ENCODE results near the gene TTC7B.

TTC7B gene

DNA sequence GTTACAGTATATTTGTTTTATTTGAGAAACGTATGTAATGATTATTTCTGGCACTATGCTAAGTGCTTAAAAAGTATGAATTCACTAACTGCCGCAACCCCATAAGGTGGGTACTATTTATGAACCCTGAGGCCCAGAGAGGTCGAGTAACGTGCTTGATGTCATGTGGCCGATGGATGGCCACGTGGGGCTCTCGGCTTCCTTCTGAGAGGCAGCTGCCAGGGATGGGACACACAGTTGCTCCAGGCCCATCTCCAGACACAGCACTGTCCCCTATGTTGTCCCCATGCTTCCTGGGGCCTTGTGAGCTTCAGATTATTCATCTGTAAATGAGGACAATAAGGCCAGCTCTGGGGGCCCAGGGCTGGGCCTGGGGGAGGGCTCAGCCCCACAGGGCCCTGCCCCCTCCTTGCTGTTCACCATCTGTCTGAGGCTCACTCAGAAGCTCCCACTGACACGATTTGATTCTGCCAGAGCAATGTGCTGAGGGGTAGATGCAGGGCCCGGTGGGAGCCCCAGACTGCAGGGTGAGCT, 304.4 kb downstream of the TTC7B start:
- Histone ChIP-seq H3K9ac (ENCODE audit: low read length) (no peak overlapping the region), H3K27ac (ENCODE audit: low read depth, low read length) (no peak overlapping the region), H3K4me3 (ENCODE audit: low read depth in 1 of 2, low read length in 2 of 2) (no peak overlapping the region), H3K9me3 (ENCODE audit: low read length) (no peaks in the 10 kb centered on the region), H3K36me3 (ENCODE audit: insufficient read depth, low read length) (no peaks in the 10 kb centered on the region), H3K4me1 (ENCODE audit: insufficient read depth, low read length) (peaks cover 34% of the 10 kb centered on the region), H3K27me3 (ENCODE audit: control insufficient read depth in 1 of 2, insufficient read depth in 2 of 2, low read length in 2 of 2) (no peaks in the 10 kb centered on the region)

GRCh38 chr14:90511252-90511651, 305.0 kb downstream of the TTC7B start:
- H3K36me3 ChIP-seq (ENCODE audit: insufficient read depth, low read length): no peaks in the 10 kb centered on the region
- no peak overlapping the region for H3K9ac ChIP-seq (ENCODE audit: low read length)
- H3K27ac ChIP-seq (ENCODE audit: low read depth, low read length): no peak overlapping the region
- no peaks in the 10 kb centered on the region for H3K27me3 ChIP-seq (ENCODE audit: control insufficient read depth in 1 of 2, insufficient read depth in 2 of 2, low read length in 2 of 2)
- H3K4me3 ChIP-seq (ENCODE audit: low read depth in 1 of 2, low read length in 2 of 2): no peak overlapping the region
- H3K4me1 ChIP-seq (ENCODE audit: insufficient read depth, low read length): peaks cover 34% of the 10 kb centered on the region
- no peaks in the 10 kb centered on the region for H3K9me3 ChIP-seq (ENCODE audit: low read length)

GRCh38 chr14:90510159-90510558, 306.1 kb downstream of the TTC7B start:
- H3K27ac ChIP-seq (ENCODE audit: low read depth, low read length): no peak overlapping the region
- no peaks in the 10 kb centered on the region for H3K36me3 ChIP-seq (ENCODE audit: insufficient read depth, low read length)
- H3K27me3 ChIP-seq (ENCODE audit: control insufficient read depth in 1 of 2, insufficient read depth in 2 of 2, low read length in 2 of 2): no peaks in the 10 kb centered on the region
- no peaks in the 10 kb centered on the region for H3K9me3 ChIP-seq (ENCODE audit: low read length)
- H3K9ac ChIP-seq (ENCODE audit: low read length): no peak overlapping the region
- H3K4me3 ChIP-seq (ENCODE audit: low read depth in 1 of 2, low read length in 2 of 2): no peak overlapping the region
- peaks cover 34% of the 10 kb centered on the region for H3K4me1 ChIP-seq (ENCODE audit: insufficient read depth, low read length)

GRCh38 chr14:90509403-90509802, 306.8 kb downstream of the TTC7B start:
- H3K9ac ChIP-seq (ENCODE audit: low read length): no peak overlapping the region
- H3K4me1 ChIP-seq (ENCODE audit: insufficient read depth, low read length): peaks cover 31% of the 10 kb centered on the region
- no peaks in the 10 kb centered on the region for H3K27me3 ChIP-seq (ENCODE audit: control insufficient read depth in 1 of 2, insufficient read depth in 2 of 2, low read length in 2 of 2)
- H3K4me3 ChIP-seq (ENCODE audit: low read depth in 1 of 2, low read length in 2 of 2): no peak overlapping the region
- no peaks in the 10 kb centered on the region for H3K9me3 ChIP-seq (ENCODE audit: low read length)
- H3K27ac ChIP-seq (ENCODE audit: low read depth, low read length): no peak overlapping the region
- no peaks in the 10 kb centered on the region for H3K36me3 ChIP-seq (ENCODE audit: insufficient read depth, low read length)

GRCh38 chr14:90508536-90509254, 307.5 kb downstream of the TTC7B start:
- Histone ChIP-seq H3K4me3 (ENCODE audit: low read depth in 1 of 2, low read length in 2 of 2) (no peak overlapping the region), H3K27ac (ENCODE audit: low read depth, low read length) (no peak overlapping the region), H3K36me3 (ENCODE audit: insufficient read depth, low read length) (no peaks in the 10 kb centered on the region), H3K4me1 (ENCODE audit: insufficient read depth, low read length) (peaks cover 24% of the 10 kb centered on the region), H3K9ac (ENCODE audit: low read length) (no peak overlapping the region), H3K27me3 (ENCODE audit: control insufficient read depth in 1 of 2, insufficient read depth in 2 of 2, low read length in 2 of 2) (no peaks in the 10 kb centered on the region), H3K9me3 (ENCODE audit: low read length) (no peaks in the 10 kb centered on the region)

- no peak overlapping the region for H3K9ac ChIP-seq (ENCODE audit: low read length)
- no peaks in the 10 kb centered on the region for H3K27me3 ChIP-seq (ENCODE audit: control insufficient read depth in 1 of 2, insufficient read depth in 2 of 2, low read length in 2 of 2)
- H3K4me3 ChIP-seq (ENCODE audit: low read depth in 1 of 2, low read length in 2 of 2): no peak overlapping the region
- no peak overlapping the region for H3K27ac ChIP-seq (ENCODE audit: low read depth, low read length)
- no peaks in the 10 kb centered on the region for H3K36me3 ChIP-seq (ENCODE audit: insufficient read depth, low read length)
- peaks cover 17% of the 10 kb centered on the region for H3K4me1 ChIP-seq (ENCODE audit: insufficient read depth, low read length)
- no peaks in the 10 kb centered on the region for H3K9me3 ChIP-seq (ENCODE audit: low read length)
Observed at GRCh38 chr14:90508036-90508435, 308.2 kb downstream of the TTC7B start.

- Histone ChIP-seq H3K4me3 (ENCODE audit: low read depth in 1 of 2, low read length in 2 of 2) (no peak overlapping the region), H3K9me3 (ENCODE audit: low read length) (no peaks in the 10 kb centered on the region), H3K27ac (ENCODE audit: low read depth, low read length) (no peak overlapping the region), H3K9ac (ENCODE audit: low read length) (no peak overlapping the region), H3K27me3 (ENCODE audit: control insufficient read depth in 1 of 2, insufficient read depth in 2 of 2, low read length in 2 of 2) (no peaks in the 10 kb centered on the region), H3K4me1 (ENCODE audit: insufficient read depth, low read length) (peaks cover 11% of the 10 kb centered on the region), H3K36me3 (ENCODE audit: insufficient read depth, low read length) (no peaks in the 10 kb centered on the region)
Observed at GRCh38 chr14:90507428-90507827, 308.8 kb downstream of the TTC7B start.

GRCh38 chr14:90506748-90507147, 309.5 kb downstream of the TTC7B start:
- Histone ChIP-seq H3K27ac (ENCODE audit: low read depth, low read length) (no peak overlapping the region), H3K4me1 (ENCODE audit: insufficient read depth, low read length) (peaks cover 7% of the 10 kb centered on the region), H3K27me3 (ENCODE audit: control insufficient read depth in 1 of 2, insufficient read depth in 2 of 2, low read length in 2 of 2) (no peaks in the 10 kb centered on the region), H3K36me3 (ENCODE audit: insufficient read depth, low read length) (no peaks in the 10 kb centered on the region), H3K4me3 (ENCODE audit: low read depth in 1 of 2, low read length in 2 of 2) (no peak overlapping the region), H3K9me3 (ENCODE audit: low read length) (no peaks in the 10 kb centered on the region), H3K9ac (ENCODE audit: low read length) (no peak overlapping the region)

- Histone ChIP-seq H3K9ac (ENCODE audit: low read length) (no peak overlapping the region), H3K4me3 (ENCODE audit: low read depth in 1 of 2, low read length in 2 of 2) (no peak overlapping the region), H3K36me3 (ENCODE audit: insufficient read depth, low read length) (no peaks in the 10 kb centered on the region), H3K27ac (ENCODE audit: low read depth, low read length) (no peak overlapping the region), H3K4me1 (ENCODE audit: insufficient read depth, low read length) (peaks cover 4% of the 10 kb centered on the region), H3K9me3 (ENCODE audit: low read length) (no peaks in the 10 kb centered on the region), H3K27me3 (ENCODE audit: control insufficient read depth in 1 of 2, insufficient read depth in 2 of 2, low read length in 2 of 2) (no peaks in the 10 kb centered on the region)
Observed at GRCh38 chr14:90505531-90505930, 310.7 kb downstream of the TTC7B start.

DNA sequence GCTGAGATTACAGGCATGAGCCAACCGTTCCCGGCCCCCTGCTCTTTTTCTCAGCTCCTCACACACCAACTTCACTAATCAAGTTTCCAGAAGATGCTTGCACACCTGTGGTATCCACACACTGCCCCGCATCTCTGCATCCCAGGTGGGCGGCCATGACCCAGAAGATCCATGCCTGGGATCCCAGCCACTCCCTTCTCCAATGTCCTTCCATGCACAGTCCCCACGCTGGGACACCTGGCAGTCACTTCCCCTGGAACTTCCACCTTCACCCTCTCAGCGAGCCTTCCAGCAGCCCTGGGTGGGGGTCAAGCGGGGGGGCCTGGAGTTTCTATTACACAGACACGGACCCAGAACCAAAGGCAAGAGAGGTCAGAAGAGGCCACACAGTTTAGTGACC, 311.6 kb downstream of the TTC7B start:
- no peaks in the 10 kb centered on the region for H3K9me3 ChIP-seq (ENCODE audit: low read length)
- no peaks in the 10 kb centered on the region for H3K36me3 ChIP-seq (ENCODE audit: insufficient read depth, low read length)
- H3K27ac ChIP-seq (ENCODE audit: low read depth, low read length): no peak overlapping the region

DNA sequence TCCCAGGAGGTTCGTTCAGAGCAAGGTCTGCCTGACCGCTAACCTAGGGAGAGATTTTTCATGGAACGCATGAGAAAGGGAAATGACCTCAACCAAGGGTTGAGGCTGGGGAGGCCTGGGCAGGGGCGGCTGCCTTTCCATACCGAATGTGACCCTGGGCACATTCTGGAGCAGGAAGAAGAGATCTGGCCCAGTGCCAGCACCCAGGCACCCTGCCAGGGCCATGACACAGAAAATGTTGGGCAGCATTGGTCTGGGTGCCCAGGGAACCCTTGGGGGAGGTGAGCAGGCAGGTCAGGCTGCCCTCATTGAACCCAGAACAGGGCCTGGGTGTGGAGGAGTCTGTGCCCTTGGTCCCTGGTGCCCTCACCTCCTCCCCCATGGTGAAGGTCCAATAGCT, 312.6 kb downstream of the TTC7B start:
- Histone ChIP-seq H3K4me1 (ENCODE audit: insufficient read depth, low read length) (no peaks in the 10 kb centered on the region), H3K27me3 (ENCODE audit: control insufficient read depth in 1 of 2, insufficient read depth in 2 of 2, low read length in 2 of 2) (no peaks in the 10 kb centered on the region), H3K27ac (ENCODE audit: low read depth, low read length) (no peak overlapping the region), H3K4me3 (ENCODE audit: low read depth in 1 of 2, low read length in 2 of 2) (no peak overlapping the region), H3K36me3 (ENCODE audit: insufficient read depth, low read length) (no peaks in the 10 kb centered on the region), H3K9ac (ENCODE audit: low read length) (no peak overlapping the region), H3K9me3 (ENCODE audit: low read length) (no peaks in the 10 kb centered on the region)

More for the DNA sequence above, 311.6 kb downstream of the TTC7B start:
- no peak overlapping the region for H3K4me3 ChIP-seq (ENCODE audit: low read depth in 1 of 2, low read length in 2 of 2)
- no peaks in the 10 kb centered on the region for H3K4me1 ChIP-seq (ENCODE audit: insufficient read depth, low read length)
- no peaks in the 10 kb centered on the region for H3K27me3 ChIP-seq (ENCODE audit: control insufficient read depth in 1 of 2, insufficient read depth in 2 of 2, low read length in 2 of 2)
- no peak overlapping the region for H3K9ac ChIP-seq (ENCODE audit: low read length)

GRCh38 chr14:90502760-90503159, 313.5 kb downstream of the TTC7B start:
- Histone ChIP-seq H3K4me1 (ENCODE audit: insufficient read depth, low read length) (no peaks in the 10 kb centered on the region), H3K9ac (ENCODE audit: low read length) (no peak overlapping the region), H3K36me3 (ENCODE audit: insufficient read depth, low read length) (no peaks in the 10 kb centered on the region), H3K27me3 (ENCODE audit: control insufficient read depth in 1 of 2, insufficient read depth in 2 of 2, low read length in 2 of 2) (no peaks in the 10 kb centered on the region), H3K27ac (ENCODE audit: low read depth, low read length) (no peak overlapping the region), H3K4me3 (ENCODE audit: low read depth in 1 of 2, low read length in 2 of 2) (no peak overlapping the region), H3K9me3 (ENCODE audit: low read length) (no peaks in the 10 kb centered on the region)

All from muscle layer of colon (tissue), 2 donors.